Measurements from ENCODE around the gene USP17L13.
"Not testable (repeated sequence)": the region's sequence is repeated elsewhere in the genome, so short reads cannot be mapped to it uniquely, and the experiment has no call there.

DNA sequence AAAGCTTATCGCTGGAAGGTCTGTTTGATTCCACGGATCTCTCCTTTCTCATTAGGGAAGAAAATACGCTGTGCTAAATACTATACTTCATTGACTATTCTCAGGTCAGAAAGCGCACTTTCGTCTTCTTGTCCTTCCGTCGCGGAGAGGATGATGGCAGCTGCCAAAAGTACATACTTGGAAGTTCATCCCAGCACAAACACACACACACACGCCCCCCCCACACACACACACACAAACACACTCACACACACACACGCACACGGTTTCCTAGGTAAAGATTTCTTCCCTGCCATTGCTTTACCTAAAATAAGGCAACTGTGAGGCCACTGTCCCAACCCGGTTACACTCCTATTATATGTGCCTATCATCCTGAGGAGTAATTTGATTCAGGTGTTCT lies 13.8 kb downstream of the USP17L13 start:
- TF ChIP-seq, protein P1, sequence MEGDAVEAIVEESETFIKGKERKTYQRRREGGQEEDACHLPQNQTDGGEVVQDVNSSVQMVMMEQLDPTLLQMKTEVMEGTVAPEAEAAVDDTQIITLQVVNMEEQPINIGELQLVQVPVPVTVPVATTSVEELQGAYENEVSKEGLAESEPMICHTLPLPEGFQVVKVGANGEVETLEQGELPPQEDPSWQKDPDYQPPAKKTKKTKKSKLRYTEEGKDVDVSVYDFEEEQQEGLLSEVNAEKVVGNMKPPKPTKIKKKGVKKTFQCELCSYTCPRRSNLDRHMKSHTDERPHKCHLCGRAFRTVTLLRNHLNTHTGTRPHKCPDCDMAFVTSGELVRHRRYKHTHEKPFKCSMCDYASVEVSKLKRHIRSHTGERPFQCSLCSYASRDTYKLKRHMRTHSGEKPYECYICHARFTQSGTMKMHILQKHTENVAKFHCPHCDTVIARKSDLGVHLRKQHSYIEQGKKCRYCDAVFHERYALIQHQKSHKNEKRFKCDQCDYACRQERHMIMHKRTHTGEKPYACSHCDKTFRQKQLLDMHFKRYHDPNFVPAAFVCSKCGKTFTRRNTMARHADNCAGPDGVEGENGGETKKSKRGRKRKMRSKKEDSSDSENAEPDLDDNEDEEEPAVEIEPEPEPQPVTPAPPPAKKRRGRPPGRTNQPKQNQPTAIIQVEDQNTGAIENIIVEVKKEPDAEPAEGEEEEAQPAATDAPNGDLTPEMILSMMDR (IDR thresholded peaks at IDR 0.05; ENCODE audit: low read depth, low read length): not testable (repeated sequence)
- not testable (repeated sequence) for TF ChIP-seq EZH2phosphoT487 (IDR thresholded peaks at IDR 0.05; ENCODE audit: low read depth)
